Ovary (tissue), 9 donors: ENCODE results near the gene EYS. TPM values are rescaled to one million over a fixed set of nuclear protein-coding genes. Genes with fewer than 3 reads are reported as not detected.
"Not testable (repeated sequence)": the region's sequence is repeated elsewhere in the genome, so short reads cannot be mapped to it uniquely, and the experiment has no call there.

Experiments used
- DNase-seq, 5 donors: peaks; one replicate each; pipeline ENCODE4 v3.0.0-alpha.2; 2019 to 2020
- H3K27ac ChIP-seq, 2 donors: fragments of 200-600 bp; one replicate each; pipeline versions ENCODE4 v1.5.1 to v1.8.0; 2019 to 2022
- H3K27me3 ChIP-seq: fragments of 200-600 bp; one replicate; pipeline ENCODE4 v1.8.0; 2022
- H3K36me3 ChIP-seq: fragments of 200-600 bp; sonication (generic); one replicate; pipeline ENCODE4 v1.5.1; 2019
- H3K4me1 ChIP-seq: one replicate; pipeline ENCODE4 v1.8.1; 2013; ENCODE audit warnings: mild to moderate bottlenecking, moderate library complexity; ENCODE audit not compliant: insufficient read depth
- H3K4me3 ChIP-seq: fragments of 200-600 bp; sonication (generic); one replicate; pipeline ENCODE4 v1.5.1; 2017
- H3K9me3 ChIP-seq, 2 donors: fragments of 200-600 bp in 1 of 2; sonication (generic) in 1 of 2; one replicate each; pipeline versions ENCODE4 v1.5.1 to v1.8.1; 2013 to 2019; ENCODE audit warnings: mild to moderate bottlenecking in 1 of 2, moderate library complexity in 1 of 2
- CTCF ChIP-seq, 3 donors: fragments of 450-650 bp in 2 of 3; fragments of 200-600 bp in 1 of 3; IDR thresholded peaks; one replicate each; pipeline versions ENCODE4 v1.5.1 to v1.8.0; 2016 to 2022; ENCODE audit warnings: antibody characterized with exemption in 3 of 3, mild to moderate bottlenecking in 1 of 3
- EP300 ChIP-seq: sonication (generic); formaldehyde crosslinking; IDR thresholded peaks from one replicate; pipeline ENCODE4 v1.6.1; 2017; ENCODE audit warnings: antibody characterized with exemption
- POLR2A ChIP-seq: fragments of 450-650 bp; IDR thresholded peaks from one replicate; pipeline ENCODE4 v1.6.1; 2017; ENCODE audit warnings: antibody characterized with exemption, mild to moderate bottlenecking, moderate library complexity
- WGBS, 3 donors: extraction: QIAGEN DNeasy Blood & Tissue Kit in 1 of 3; methylation state at CpG; one replicate each; pipeline versions ENCODE4 v1.1.5 to v1.1.7; 2013 to 2017; 5-methylcytosine and 5-hydroxymethylcytosine counted together
- intact Hi-C, 4 donors: fragments of 100-400 bp; cut with DNase I; formaldehyde crosslinking; loops; one replicate each; pipeline versions ENCODE4 v1.11.0 to v1.15.1; 2022 to 2023
- polyA plus RNA-seq, 2 donors: library from polyadenylated mRNA; stranded (reverse); fragments of 200-250 nt in 1 of 2; fragments of 350-450 nt in 1 of 2; fragmentation: Illumina TruSeq in 1 of 2; extraction: RNeasy Lipid Tissue Mini Kit (QIAGEN cat#74804) in 1 of 2; gene quantifications; one replicate each; pipeline ENCODE4 v1.2.3, GENCODE V29; 2013 to 2014
- total RNA-seq, 7 donors: library from RNA; depleted of rRNA in 2 of 7; stranded (reverse); fragments of >200 nt in 2 of 7; fragmentation: NEBNext Ultra II Directional in 3 of 7; extraction: Animal tissue kit (Norgen Biotek cat#: 25700) in 3 of 7; gene quantifications; one replicate each; pipeline versions ENCODE4 v1.1.0 to v1.2.4, GENCODE V29; 2016 to 2023
- donor health status: DM: no; HTN: no; CAD: no; lungs with moderate emphysema.
- donor health status: DM: no; HTN: no; CAD: no.
- donor health status: Bipolar disorder and iron deficiency.
- donor health status: DM: yes; HTN: yes; CAD: no.
- donor health status: DM: no; HTN: no; CAD: no.
- donor health status: DM: yes; HTN: yes; CAD: no.

The EYS gene
- total and polyA plus RNA-seq, 9 donors, result under 0.01 to 0.03 (median 0.01) TPM; not detected in 6

DNA sequence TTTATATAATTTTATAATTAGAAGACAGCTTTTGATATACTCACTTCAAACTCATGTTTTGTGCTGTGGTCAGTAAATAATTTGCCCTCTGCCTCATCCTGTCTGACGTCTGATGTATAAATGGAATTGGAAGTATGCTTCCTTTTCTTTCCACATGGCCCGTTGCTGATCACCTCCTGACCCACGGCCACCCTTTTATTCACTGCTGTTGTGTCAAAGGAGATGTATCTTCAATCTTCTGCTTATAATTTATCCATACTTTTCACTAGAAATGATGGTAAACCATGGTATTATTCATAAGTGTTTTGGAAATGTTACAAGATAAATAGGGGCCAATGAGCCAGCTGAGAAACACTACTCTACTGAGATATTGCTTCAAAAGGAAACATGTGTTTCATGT is 1229.6 kb downstream of the EYS start:
- TF ChIP-seq CTCF (IDR thresholded peaks at IDR 0.05) (no peak), POLR2A (no peak), EP300 (no peak)
- no peaks in the 10 kb centered on the region for H3K4me1 ChIP-seq
- no peak overlapping the region for H3K4me3 ChIP-seq
- no peak overlapping the region for H3K27ac ChIP-seq
- WGBS, 3 donors, result 26 to 35% (median 28%) methylated on average over 3 of the region's 3 CpGs
- no peaks in the 10 kb centered on the region for H3K36me3 ChIP-seq
- peaks cover 3% of the 10 kb centered on the region for H3K27me3 ChIP-seq
- intact Hi-C loops, result no loop called here
- H3K9me3 ChIP-seq, result no peaks in the 10 kb centered on the region
- DNase-seq, result no peak

DNA sequence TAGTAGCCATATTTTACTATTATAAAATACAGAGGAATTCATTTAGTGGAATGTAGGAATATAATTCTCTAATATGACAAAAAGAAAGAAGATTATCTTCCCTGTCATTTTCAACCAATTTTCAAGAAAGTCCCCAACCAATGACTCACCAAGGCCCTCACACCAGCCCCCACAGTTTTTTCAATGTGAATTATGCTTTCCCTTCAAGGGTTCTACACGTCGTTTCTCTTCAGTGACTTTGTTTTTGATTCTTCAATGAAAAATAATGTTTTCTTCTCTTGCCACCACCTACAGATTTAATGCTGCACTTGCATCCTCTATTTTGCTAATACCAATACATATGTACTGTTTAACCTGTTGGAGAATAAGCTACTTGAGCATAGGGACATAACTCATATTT is 1230.1 kb downstream of the EYS start:
- Histone ChIP-seq H3K27me3 (peaks cover 3% of the 10 kb centered on the region), H3K4me3 (no peak overlapping the region), H3K27ac (no peak overlapping the region), H3K36me3 (no peaks in the 10 kb centered on the region), H3K9me3 (no peaks in the 10 kb centered on the region), H3K4me1 (no peaks in the 10 kb centered on the region)
- TF ChIP-seq POLR2A (no peak), EP300 (no peak), CTCF (IDR thresholded peaks at IDR 0.05) (no peak)
- intact Hi-C loops, result no loop called here
- DNase-seq, result no peak
- 8 to 16% (median 12%) methylated on average over 2 of the region's 2 CpGs for WGBS, 3 donors

GRCh38 chr6:64469405-64469804 is 1237.6 kb downstream of the EYS start:
- H3K9me3 ChIP-seq, DNase-seq, H3K27me3 ChIP-seq, H3K4me3 ChIP-seq, H3K4me1 ChIP-seq, intact Hi-C loops, H3K27ac ChIP-seq, H3K36me3 ChIP-seq: not testable (repeated sequence)
- WGBS, 3 donors, result 71 to 90% (median 77%) methylated on average over 12 of the region's 12 CpGs

- Histone ChIP-seq H3K36me3 (no peaks in the 10 kb centered on the region), H3K4me1 (no peaks in the 10 kb centered on the region), H3K4me3 (no peak overlapping the region), H3K27ac (no peak overlapping the region), H3K9me3 (peaks cover 0 to 3% of the 10 kb centered on the region in 2 donors), H3K27me3 (no peaks in the 10 kb centered on the region)
- intact Hi-C loops, result no loop called here
- DNase-seq, result no peak
- TF ChIP-seq CTCF (IDR thresholded peaks at IDR 0.05), result no peak
- no peak for TF ChIP-seq EP300
- no peak for TF ChIP-seq POLR2A
- 96 to 100% (median 100%) methylated on average over 1 of the region's 1 CpG for WGBS, 3 donors
Observed at GRCh38 chr6:64467656-64468055, 1239.4 kb downstream of the EYS start.

DNA sequence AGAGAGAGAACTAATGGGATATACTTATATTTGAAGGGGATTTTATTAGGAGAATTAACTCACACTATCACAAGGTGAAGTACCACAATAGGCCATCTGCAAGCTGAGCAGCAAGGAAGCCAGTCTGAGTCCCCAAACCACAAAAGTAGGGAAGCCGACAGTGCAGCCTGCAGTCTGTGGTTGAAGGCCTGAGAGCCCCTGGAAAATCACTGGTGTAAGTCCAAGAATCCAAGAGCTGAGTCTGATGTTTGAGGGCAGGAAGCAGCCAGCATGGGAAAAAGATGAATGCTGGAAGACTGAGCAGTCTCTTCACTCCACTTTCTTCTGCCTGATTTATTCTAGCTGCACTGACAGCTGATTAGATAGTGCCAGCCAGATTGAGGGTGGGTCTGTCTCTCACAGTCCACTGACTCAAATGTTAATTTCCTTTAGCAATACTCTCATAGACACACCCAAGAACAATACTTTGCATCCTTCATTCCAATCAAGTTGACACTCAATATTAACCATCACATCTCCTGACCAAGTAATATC is 1247.5 kb downstream of the EYS start:
- H3K27me3 ChIP-seq, result no peaks in the 10 kb centered on the region
- no peak overlapping the region for H3K4me3 ChIP-seq
- no peaks in the 10 kb centered on the region for H3K9me3 ChIP-seq
- H3K36me3 ChIP-seq, result no peaks in the 10 kb centered on the region
- intact Hi-C loops, result no loop called here
- no peaks in the 10 kb centered on the region for H3K4me1 ChIP-seq
- WGBS, 3 donors, result 59 to 77% (median 77%) methylated on average over 1 of the region's 1 CpG
- no peak overlapping the region for H3K27ac ChIP-seq
- DNase-seq, result no peak
- TF ChIP-seq CTCF (IDR thresholded peaks at IDR 0.05), result no peak
- no peak for TF ChIP-seq POLR2A
- no peak for TF ChIP-seq EP300

GRCh38 chr6:64448101-64448500 is 1258.9 kb downstream of the EYS start:
- WGBS, 3 donors, result 86 to 94% (median 90%) methylated on average over 6 of the region's 6 CpGs
- H3K27me3 ChIP-seq, H3K27ac ChIP-seq, H3K9me3 ChIP-seq, DNase-seq, H3K36me3 ChIP-seq, H3K4me1 ChIP-seq, H3K4me3 ChIP-seq: not testable (repeated sequence)
- intact Hi-C loops, result loop anchor here in 1 of 4 donors (5.0 kb wide), 1 partner anchor 1611 kb away; no protein-coding TSS in a partner anchor
